ENCODE data around the gene PLCB2. TPM values are rescaled to one million over a fixed set of nuclear protein-coding genes. Genes with fewer than 3 reads are reported as not detected.
A peak's percentile ranks its signal among the peaks of the same experiment; 100 is the strongest.

Gene PLCB2
- total and polyA plus RNA-seq, 9 of the 15 experiments (the other 6 are each of a cell fraction or from before 2014, with no cell fraction given) = 0.37 to 12.3 (median 8.0) TPM

DNA sequence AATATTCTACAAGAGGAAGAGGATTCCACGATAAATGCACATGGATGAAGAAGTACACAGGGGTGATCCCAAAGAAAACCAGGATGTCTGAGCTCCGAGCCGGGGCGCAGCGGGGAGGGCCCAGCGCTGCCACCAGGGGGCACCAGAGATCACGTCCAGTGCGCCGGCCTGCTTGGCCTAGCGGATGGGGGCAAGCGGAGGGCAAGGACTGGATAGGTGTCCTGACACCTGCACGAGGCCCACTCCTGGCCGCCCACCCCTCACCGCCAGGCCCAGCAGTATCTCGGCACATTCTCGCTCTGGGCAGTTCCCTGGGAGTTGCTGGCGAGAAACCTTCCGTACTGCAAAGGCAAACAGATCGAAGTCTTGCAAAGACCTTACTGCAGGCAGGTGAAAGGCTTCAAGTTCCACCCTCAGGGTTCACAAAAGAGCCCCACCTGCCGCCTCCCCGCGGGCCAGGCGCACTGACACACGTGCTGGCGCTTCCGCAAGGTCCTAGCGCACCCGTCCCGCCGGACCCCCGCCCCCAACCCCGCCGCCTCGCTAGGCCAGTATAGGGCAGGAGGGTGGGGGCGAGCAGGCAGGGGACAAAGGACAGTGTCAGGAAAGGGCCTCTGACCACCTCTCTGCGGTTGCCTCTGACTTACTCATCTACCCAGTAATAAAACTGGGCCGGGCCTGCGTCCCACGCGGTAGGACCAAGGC lies 28.1 kb downstream of the PLCB2 start (continued):
- TF ChIP-seq ZNF507 (tag; conservative IDR thresholded peaks at IDR 0.05) (no peak), FOXJ2 (tag; IDR thresholded peaks at IDR 0.05) (no peak), CTBP1 (IDR thresholded peaks at IDR 0.05; ENCODE audit: borderline replicate concordance) (peak; percentile 62; the same call in 1 of the 2 replicates), NR4A1 (CRISPR knock-in tag; IDR thresholded peaks at IDR 0.05) (no peak), NR4A1 (tag; IDR thresholded peaks at IDR 0.05) (no peak), FOXA3 (CRISPR knock-in tag; conservative IDR thresholded peaks at IDR 0.05 in 1 of 2, IDR thresholded peaks at IDR 0.05 in 1 of 2) (no peak), STAG1 (CRISPR knock-in tag; IDR thresholded peaks at IDR 0.05; ENCODE audit: borderline replicate concordance) (peak; percentile 93; the same call in 1 of the 2 replicates), SRF (CRISPR knock-in tag; IDR thresholded peaks at IDR 0.05) (no peak), FOXJ3 (CRISPR knock-in tag; IDR thresholded peaks at IDR 0.05) (no peak), GTF2F1 (IDR thresholded peaks at IDR 0.05; ENCODE audit: low read depth, low read length) (no peak), L3MBTL2 (IDR thresholded peaks at IDR 0.05) (peak; percentile 69), TBP (optimal IDR thresholded peaks at IDR 0.05; ENCODE audit: low read depth, low read length) (no peak), JUN (IDR thresholded peaks at IDR 0.05; ENCODE audit: borderline replicate concordance, low read depth, low read length) (no peak), JUN (CRISPR knock-in tag; IDR thresholded peaks at IDR 0.05; ENCODE audit: borderline replicate concordance) (no peak), TAF7 (tag; IDR thresholded peaks at IDR 0.05) (no peak), ZNF696 (CRISPR knock-in tag; conservative IDR thresholded peaks at IDR 0.05) (no peak), MYC (IDR thresholded peaks at IDR 0.05; ENCODE audit: low read depth, low read length) (no peak), MYC (CRISPR knock-in tag; IDR thresholded peaks at IDR 0.05; ENCODE audit: borderline replicate concordance, low read depth) (no peak), STAT5B (CRISPR knock-in tag; IDR thresholded peaks at IDR 0.05) (no peak), RBM15 (IDR thresholded peaks at IDR 0.05; ENCODE audit: insufficient read depth, low read length) (no peak), CC2D1A (IDR thresholded peaks at IDR 0.05) (peak; percentile 64), CBX2 (IDR thresholded peaks at IDR 0.05; ENCODE audit: insufficient read depth, low read length, poor library complexity, severe bottlenecking) (no peak)
- TF ChIP-seq, protein P1, sequence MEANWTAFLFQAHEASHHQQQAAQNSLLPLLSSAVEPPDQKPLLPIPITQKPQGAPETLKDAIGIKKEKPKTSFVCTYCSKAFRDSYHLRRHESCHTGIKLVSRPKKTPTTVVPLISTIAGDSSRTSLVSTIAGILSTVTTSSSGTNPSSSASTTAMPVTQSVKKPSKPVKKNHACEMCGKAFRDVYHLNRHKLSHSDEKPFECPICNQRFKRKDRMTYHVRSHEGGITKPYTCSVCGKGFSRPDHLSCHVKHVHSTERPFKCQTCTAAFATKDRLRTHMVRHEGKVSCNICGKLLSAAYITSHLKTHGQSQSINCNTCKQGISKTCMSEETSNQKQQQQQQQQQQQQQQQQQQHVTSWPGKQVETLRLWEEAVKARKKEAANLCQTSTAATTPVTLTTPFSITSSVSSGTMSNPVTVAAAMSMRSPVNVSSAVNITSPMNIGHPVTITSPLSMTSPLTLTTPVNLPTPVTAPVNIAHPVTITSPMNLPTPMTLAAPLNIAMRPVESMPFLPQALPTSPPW (CRISPR knock-in tag; IDR thresholded peaks at IDR 0.05) = no peak
- TF ChIP-seq, protein P2, sequence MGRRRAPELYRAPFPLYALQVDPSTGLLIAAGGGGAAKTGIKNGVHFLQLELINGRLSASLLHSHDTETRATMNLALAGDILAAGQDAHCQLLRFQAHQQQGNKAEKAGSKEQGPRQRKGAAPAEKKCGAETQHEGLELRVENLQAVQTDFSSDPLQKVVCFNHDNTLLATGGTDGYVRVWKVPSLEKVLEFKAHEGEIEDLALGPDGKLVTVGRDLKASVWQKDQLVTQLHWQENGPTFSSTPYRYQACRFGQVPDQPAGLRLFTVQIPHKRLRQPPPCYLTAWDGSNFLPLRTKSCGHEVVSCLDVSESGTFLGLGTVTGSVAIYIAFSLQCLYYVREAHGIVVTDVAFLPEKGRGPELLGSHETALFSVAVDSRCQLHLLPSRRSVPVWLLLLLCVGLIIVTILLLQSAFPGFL (CRISPR knock-in tag; IDR thresholded peaks at IDR 0.05) = 0 out of 2 replicates have a peak, but pooled peaks have one; percentile 62
- TF ChIP-seq, protein P3, sequence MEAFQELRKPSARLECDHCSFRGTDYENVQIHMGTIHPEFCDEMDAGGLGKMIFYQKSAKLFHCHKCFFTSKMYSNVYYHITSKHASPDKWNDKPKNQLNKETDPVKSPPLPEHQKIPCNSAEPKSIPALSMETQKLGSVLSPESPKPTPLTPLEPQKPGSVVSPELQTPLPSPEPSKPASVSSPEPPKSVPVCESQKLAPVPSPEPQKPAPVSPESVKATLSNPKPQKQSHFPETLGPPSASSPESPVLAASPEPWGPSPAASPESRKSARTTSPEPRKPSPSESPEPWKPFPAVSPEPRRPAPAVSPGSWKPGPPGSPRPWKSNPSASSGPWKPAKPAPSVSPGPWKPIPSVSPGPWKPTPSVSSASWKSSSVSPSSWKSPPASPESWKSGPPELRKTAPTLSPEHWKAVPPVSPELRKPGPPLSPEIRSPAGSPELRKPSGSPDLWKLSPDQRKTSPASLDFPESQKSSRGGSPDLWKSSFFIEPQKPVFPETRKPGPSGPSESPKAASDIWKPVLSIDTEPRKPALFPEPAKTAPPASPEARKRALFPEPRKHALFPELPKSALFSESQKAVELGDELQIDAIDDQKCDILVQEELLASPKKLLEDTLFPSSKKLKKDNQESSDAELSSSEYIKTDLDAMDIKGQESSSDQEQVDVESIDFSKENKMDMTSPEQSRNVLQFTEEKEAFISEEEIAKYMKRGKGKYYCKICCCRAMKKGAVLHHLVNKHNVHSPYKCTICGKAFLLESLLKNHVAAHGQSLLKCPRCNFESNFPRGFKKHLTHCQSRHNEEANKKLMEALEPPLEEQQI (IDR thresholded peaks at IDR 0.05) = no peak
